Measurements from ENCODE around the gene GABARAP.

GABARAP gene

GRCh38 chr17:7239091-7240027 lies 2.9 kb downstream of the GABARAP start, which contains the start of gene PHF23:
Gene PHF23 (minus strand): TSS chr17:7239457. CDS start chr17:7239279, 178 bp downstream.
- DNase-seq, result peak; percentile 97

- DNase-seq, result peak; percentile 39
These were observed 3.7 kb downstream of the GABARAP start for GRCh38 chr17:7238420-7239090.

- DNase-seq, result peak; percentile 88
These were observed 4.4 kb downstream of the GABARAP start for GRCh38 chr17:7237761-7238419.

GRCh38 chr17:7237266-7237760 lies 4.9 kb downstream of the GABARAP start:
- DNase-seq, result no peak

- DNase-seq, result no peak
These were observed 5.4 kb downstream of the GABARAP start for GRCh38 chr17:7236808-7237207.

GRCh38 chr17:7235693-7236665 lies 6.3 kb downstream of the GABARAP start:
- DNase-seq, result no peak

GRCh38 chr17:7234083-7234951 lies 7.9 kb downstream of the GABARAP start, which contains the start of gene DVL2:
Gene DVL2 (minus strand): TSS chr17:7234517. CDS start chr17:7234262, 255 bp downstream.
- peak; percentile 92 for DNase-seq

- DNase-seq, result no peak
These were observed 8.6 kb downstream of the GABARAP start for GRCh38 chr17:7233701-7234082.

GRCh38 chr17:7232114-7232513 lies 10.1 kb downstream of the GABARAP start:
- DNase-seq, result no peak

- no peak for DNase-seq
These were observed 12.7 kb downstream of the GABARAP start for GRCh38 chr17:7229504-7229903.

GRCh38 chr17:7228920-7229319 lies 13.3 kb downstream of the GABARAP start:
- DNase-seq, result no peak

GRCh38 chr17:7226721-7227710 lies 15.2 kb downstream of the GABARAP start:
- DNase-seq, result no peak

GRCh38 chr17:7225711-7226331 lies 16.4 kb downstream of the GABARAP start:
- DNase-seq, result no peak

- DNase-seq, result no peak
These were observed 17.6 kb downstream of the GABARAP start for GRCh38 chr17:7224661-7225111.

- DNase-seq, result no peak
These were observed 18.1 kb downstream of the GABARAP start for GRCh38 chr17:7224110-7224509.

GRCh38 chr17:7223375-7223774 lies 18.9 kb downstream of the GABARAP start:
- no peak for DNase-seq

- DNase-seq, result no peak
These were observed 19.3 kb downstream of the GABARAP start for GRCh38 chr17:7222972-7223292.

GRCh38 chr17:7222093-7222971 lies 19.9 kb downstream of the GABARAP start:
- DNase-seq, result no peak

Measured in stimulated activated CD4-positive, alpha-beta T cell treated with anti-CD3 and anti-CD28 coated beads, Interleukin-4, amount 100 ng/mL, for 1 hour (primary cell).